Progenitor cell of endocrine pancreas (in vitro differentiated cells): ENCODE measurements around the gene IFITM10. TPM values are rescaled to one million over a fixed set of nuclear protein-coding genes. Genes with fewer than 3 reads are reported as not detected.

Experiments
- DNase-seq: peaks from one replicate; pipeline ENCODE4 v3.0.0; 2021; ENCODE audit warnings: low spot score; ENCODE audit not compliant: unreplicated experiment
- H3K27ac Mint-ChIP-seq: 2 replicates; pipeline ENCODE4 v1.8.0; 2021; ENCODE audit warnings: mild to moderate bottlenecking, moderate library complexity, mixed read lengths
- H3K27me3 Mint-ChIP-seq: 2 replicates; pipeline ENCODE4 v1.8.0; 2021; ENCODE audit warnings: mixed read lengths
- H3K36me3 Mint-ChIP-seq: 2 replicates; pipeline ENCODE4 v1.8.0; 2022; ENCODE audit warnings: mixed read lengths; ENCODE audit not compliant: insufficient read depth
- H3K4me1 Mint-ChIP-seq: 2 replicates; pipeline ENCODE4 v1.8.0; 2021; ENCODE audit warnings: low read depth, mixed read lengths
- H3K4me3 Mint-ChIP-seq: 2 replicates; pipeline ENCODE4 v1.8.0; 2021; ENCODE audit warnings: low read depth, mild to moderate bottlenecking, moderate library complexity, mixed read lengths
- H3K9me3 Mint-ChIP-seq: 2 replicates; pipeline ENCODE4 v1.8.0; 2021; ENCODE audit warnings: low read depth, mixed read lengths
- total RNA-seq: library from RNA; stranded (reverse); gene quantifications from 2 replicates; pipeline ENCODE4 v1.2.1, GENCODE V29; 2021
- TF ChIP-seq, protein P1 (sequence below): fragments of 200-600 bp; sonication (generic); IDR thresholded peaks from one replicate; pipeline ENCODE4 v1.5.0; 2021; ENCODE audit warnings: antibody characterized with exemption, mild to moderate bottlenecking; ENCODE audit not compliant: unreplicated experiment

The IFITM10 gene
- total RNA-seq, 1 donor from 2014 or later = 1.2 TPM

DNA sequence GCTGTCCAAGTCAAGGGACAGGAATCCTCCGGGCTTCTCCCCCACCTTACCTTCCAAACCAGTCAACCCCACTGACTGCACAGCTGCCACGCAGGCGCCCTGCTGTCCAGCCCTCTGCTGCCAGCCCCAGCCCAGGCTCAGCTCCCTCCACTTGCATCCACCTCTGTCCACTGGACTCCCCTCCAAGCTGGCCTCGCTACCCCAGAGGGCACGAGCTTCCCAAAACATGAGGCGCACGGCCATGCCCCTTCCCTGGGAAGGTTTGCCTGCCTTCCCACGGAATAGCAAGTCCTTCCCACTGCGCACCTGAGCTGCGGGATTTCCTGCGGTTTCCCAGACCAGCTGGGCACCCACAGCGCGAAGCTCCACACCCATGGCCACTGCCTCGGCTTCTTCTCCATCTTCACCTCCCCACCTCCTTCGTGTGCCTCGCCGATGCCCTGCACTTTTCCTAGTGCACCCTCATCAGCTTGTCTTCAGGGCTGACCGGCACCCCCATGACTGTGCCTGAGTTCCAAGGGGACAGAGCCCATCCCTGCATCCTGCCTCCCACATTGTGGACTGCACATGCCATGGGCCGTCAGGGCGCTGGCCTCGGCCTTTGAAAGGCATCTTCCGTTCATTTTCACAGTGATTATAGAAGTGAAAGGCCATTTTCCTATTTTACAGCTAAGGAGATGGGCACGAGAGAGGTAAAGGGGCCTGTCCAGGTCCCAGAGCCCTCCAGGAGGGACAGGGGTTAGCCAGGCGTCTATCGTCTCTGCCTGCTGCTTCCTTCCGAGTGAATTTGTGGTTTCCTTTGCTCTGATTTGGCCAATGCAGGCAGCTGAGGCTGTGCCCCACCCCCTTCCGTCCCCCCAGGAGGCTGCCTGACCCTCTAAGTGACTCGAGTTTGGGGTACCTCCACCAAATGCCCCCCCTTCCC, 16.4 kb downstream of the IFITM10 start:
- Mint-ChIP-seq H3K27ac (peak overlapping the region; percentile 40), H3K36me3 (no peaks in the 10 kb centered on the region), H3K4me1 (peaks cover 14% of the 10 kb centered on the region), H3K9me3 (peaks cover 15% of the 10 kb centered on the region), H3K27me3 (peaks cover 78% of the 10 kb centered on the region), H3K4me3 (no peak overlapping the region)
- TF ChIP-seq, protein P1, sequence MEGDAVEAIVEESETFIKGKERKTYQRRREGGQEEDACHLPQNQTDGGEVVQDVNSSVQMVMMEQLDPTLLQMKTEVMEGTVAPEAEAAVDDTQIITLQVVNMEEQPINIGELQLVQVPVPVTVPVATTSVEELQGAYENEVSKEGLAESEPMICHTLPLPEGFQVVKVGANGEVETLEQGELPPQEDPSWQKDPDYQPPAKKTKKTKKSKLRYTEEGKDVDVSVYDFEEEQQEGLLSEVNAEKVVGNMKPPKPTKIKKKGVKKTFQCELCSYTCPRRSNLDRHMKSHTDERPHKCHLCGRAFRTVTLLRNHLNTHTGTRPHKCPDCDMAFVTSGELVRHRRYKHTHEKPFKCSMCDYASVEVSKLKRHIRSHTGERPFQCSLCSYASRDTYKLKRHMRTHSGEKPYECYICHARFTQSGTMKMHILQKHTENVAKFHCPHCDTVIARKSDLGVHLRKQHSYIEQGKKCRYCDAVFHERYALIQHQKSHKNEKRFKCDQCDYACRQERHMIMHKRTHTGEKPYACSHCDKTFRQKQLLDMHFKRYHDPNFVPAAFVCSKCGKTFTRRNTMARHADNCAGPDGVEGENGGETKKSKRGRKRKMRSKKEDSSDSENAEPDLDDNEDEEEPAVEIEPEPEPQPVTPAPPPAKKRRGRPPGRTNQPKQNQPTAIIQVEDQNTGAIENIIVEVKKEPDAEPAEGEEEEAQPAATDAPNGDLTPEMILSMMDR = no peak
- DNase-seq = no peak

DNA sequence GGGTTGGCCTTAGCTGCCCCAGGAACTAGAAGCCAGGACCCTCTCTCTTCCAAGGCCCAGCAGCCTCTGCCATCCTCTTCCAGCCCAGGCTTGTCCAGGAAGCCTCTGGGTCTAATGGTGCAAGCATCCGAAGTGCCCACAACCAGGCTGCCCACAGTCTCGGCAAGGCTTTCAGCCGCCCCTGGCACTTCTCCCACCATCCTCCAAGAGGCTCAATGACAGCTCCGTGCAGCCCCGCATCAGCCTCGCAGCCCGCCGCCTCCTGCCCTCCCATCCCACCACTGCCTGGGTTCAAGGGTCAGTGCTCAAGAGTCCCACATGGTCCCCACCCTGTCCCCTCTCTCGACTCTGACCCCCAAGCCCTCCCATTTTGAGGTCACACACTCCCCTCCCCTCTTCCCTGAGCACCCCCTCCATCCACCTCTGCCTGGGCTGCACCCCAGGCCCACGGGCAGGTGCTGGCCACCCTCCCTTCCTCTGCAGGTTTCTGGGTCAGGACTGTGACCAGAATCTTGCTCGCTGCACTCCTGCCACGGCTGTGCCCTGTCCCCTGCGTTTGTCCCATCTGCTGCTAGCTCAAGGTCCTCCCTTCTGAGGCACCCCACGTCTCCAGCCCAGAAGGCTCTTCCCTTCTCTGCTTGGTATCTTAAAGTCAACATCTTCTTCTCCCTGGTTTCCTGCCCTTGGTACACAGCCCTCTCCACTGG, 17.2 kb downstream of the IFITM10 start:
- peaks cover 15% of the 10 kb centered on the region for H3K9me3 Mint-ChIP-seq
- no peak for DNase-seq

DNA sequence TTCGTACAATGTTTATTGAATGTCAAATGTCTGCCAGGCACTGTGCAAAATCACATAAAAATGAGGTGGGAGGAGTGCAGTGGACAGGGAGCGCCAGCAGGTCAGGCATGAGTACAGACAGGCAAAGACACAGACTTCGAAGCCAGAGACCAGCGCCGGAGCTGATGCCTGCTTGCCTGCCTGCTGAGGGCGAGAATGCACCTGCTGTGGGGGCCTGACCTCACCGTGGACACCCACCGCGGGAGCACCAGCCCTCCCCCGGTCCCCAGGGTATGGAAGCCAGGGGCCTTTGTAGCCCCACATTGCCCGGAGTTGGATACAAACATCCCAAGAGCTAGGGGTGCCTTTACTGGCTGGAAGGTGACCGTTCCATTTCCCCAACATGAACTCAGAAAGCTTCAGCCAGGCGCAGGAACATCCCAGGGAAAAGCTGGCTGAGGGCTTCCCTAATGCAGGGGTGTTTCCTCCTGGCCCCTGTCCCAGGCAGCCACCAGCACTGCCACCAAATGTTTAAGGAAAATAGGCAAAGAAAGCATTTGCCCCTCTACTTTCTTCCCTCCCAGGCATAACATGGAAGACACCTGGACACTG, 17.9 kb downstream of the IFITM10 start:
- H3K27ac Mint-ChIP-seq = no peak overlapping the region
- no peaks in the 10 kb centered on the region for H3K36me3 Mint-ChIP-seq
- no peak overlapping the region for H3K4me3 Mint-ChIP-seq
- peaks cover 80% of the 10 kb centered on the region for H3K27me3 Mint-ChIP-seq
- peaks cover 14% of the 10 kb centered on the region for H3K4me1 Mint-ChIP-seq
- no peak for DNase-seq
- peaks cover 9% of the 10 kb centered on the region for H3K9me3 Mint-ChIP-seq
- TF ChIP-seq, protein P1 = no peak

More for the DNA sequence above, 17.2 kb downstream of the IFITM10 start:
- H3K27ac Mint-ChIP-seq = peak overlapping the region; percentile 40
- peaks cover 14% of the 10 kb centered on the region for H3K4me1 Mint-ChIP-seq
- TF ChIP-seq, protein P1 = no peak
- H3K27me3 Mint-ChIP-seq = peaks cover 80% of the 10 kb centered on the region
- H3K36me3 Mint-ChIP-seq = no peaks in the 10 kb centered on the region
- H3K4me3 Mint-ChIP-seq = no peak overlapping the region

DNA sequence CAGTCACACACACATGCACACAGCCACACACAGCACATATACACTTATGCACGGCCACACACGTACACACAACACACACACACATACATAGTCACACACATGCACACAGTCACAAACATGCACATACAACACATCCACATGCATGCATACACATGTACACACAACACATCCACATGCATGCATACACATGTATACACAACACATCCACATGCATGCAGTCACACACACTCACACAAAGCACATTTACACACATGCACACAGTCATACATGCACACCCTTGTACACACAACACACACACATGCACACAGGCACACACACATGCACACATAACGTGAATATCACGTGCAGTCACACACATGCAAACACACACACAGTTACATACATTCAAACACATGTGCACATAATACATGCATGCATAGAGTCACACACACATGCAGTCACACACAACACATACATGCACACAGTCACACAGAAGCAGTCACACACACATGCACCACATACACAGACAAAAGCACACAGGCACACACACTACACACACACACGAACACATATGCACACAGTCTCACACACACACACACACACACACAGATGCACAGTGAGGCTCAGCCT, 18.8 kb downstream of the IFITM10 start:
- DNase-seq = no peak
- no peaks in the 10 kb centered on the region for H3K36me3 Mint-ChIP-seq
- no peak overlapping the region for H3K4me3 Mint-ChIP-seq
- TF ChIP-seq, protein P1 = no peak
- H3K9me3 Mint-ChIP-seq = peaks cover 6% of the 10 kb centered on the region
- peaks cover 14% of the 10 kb centered on the region for H3K4me1 Mint-ChIP-seq
- no peak overlapping the region for H3K27ac Mint-ChIP-seq
- peaks cover 76% of the 10 kb centered on the region for H3K27me3 Mint-ChIP-seq
